Measurements from ENCODE around the gene USP3.

DNA sequence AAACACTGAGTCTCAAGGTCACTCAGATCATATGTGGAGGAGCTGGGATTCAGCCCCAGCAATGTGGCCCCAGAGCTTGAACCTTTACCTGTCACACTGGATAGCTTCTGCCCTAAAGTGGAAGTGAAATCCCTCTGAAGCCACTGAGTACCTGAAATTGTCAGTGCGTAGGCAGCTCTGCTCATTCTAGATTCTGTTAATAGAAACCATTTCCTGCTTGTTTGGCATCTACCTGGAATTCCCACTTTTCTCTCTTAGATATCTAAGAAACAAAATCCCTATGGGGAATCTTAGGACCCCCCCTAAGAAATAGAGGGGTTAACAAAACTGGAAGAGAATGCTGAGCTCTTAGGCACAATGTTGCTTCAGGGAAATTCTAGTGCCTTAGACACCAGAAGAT, 122.6 kb downstream of the USP3 start:
- TF ChIP-seq, protein P1, sequence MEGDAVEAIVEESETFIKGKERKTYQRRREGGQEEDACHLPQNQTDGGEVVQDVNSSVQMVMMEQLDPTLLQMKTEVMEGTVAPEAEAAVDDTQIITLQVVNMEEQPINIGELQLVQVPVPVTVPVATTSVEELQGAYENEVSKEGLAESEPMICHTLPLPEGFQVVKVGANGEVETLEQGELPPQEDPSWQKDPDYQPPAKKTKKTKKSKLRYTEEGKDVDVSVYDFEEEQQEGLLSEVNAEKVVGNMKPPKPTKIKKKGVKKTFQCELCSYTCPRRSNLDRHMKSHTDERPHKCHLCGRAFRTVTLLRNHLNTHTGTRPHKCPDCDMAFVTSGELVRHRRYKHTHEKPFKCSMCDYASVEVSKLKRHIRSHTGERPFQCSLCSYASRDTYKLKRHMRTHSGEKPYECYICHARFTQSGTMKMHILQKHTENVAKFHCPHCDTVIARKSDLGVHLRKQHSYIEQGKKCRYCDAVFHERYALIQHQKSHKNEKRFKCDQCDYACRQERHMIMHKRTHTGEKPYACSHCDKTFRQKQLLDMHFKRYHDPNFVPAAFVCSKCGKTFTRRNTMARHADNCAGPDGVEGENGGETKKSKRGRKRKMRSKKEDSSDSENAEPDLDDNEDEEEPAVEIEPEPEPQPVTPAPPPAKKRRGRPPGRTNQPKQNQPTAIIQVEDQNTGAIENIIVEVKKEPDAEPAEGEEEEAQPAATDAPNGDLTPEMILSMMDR (IDR thresholded peaks at IDR 0.05 in 4 of 5, conservative IDR thresholded peaks at IDR 0.05 in 1 of 5): no peak
- TF ChIP-seq POLR2A (IDR thresholded peaks at IDR 0.05): no peak

Measured in gastrocnemius medialis (tissue), 4 donors.